Measurements from ENCODE around the gene RBBP5. TPM values are rescaled to one million over a fixed set of nuclear protein-coding genes. Genes with fewer than 3 reads are reported as not detected.

The RBBP5 gene
- total RNA-seq, 1 donor from 2014 or later = 11.4 TPM

- H3K27me3 Mint-ChIP-seq (ENCODE audit: unreplicated experiment) = peaks cover 9% of the 10 kb centered on the region
- H3K9me3 Mint-ChIP-seq (ENCODE audit: unreplicated experiment) = no peaks in the 10 kb centered on the region
- no peak overlapping the region for H3K27ac Mint-ChIP-seq (ENCODE audit: unreplicated experiment)
- H3K4me1 Mint-ChIP-seq (ENCODE audit: unreplicated experiment) = no peaks in the 10 kb centered on the region
- TF ChIP-seq CTCF (IDR thresholded peaks at IDR 0.05; ENCODE audit: unreplicated experiment) = no peak
- no peak overlapping the region for H3K4me3 Mint-ChIP-seq (ENCODE audit: unreplicated experiment)
- no peak for DNase-seq (ENCODE audit: low spot score)
- H3K36me3 Mint-ChIP-seq (ENCODE audit: low read depth, unreplicated experiment) = no peaks in the 10 kb centered on the region
Measured at GRCh38 chr1:205073511-205073910, 48.3 kb downstream of the RBBP5 start.

GRCh38 chr1:205072881-205073280, 48.9 kb downstream of the RBBP5 start:
- Mint-ChIP-seq H3K4me3 (ENCODE audit: unreplicated experiment) (no peak overlapping the region), H3K4me1 (ENCODE audit: unreplicated experiment) (no peaks in the 10 kb centered on the region), H3K9me3 (ENCODE audit: unreplicated experiment) (no peaks in the 10 kb centered on the region), H3K27me3 (ENCODE audit: unreplicated experiment) (peaks cover 9% of the 10 kb centered on the region), H3K27ac (ENCODE audit: unreplicated experiment) (no peak overlapping the region), H3K36me3 (ENCODE audit: low read depth, unreplicated experiment) (no peaks in the 10 kb centered on the region)
- no peak for DNase-seq (ENCODE audit: low spot score)
- no peak for TF ChIP-seq CTCF (IDR thresholded peaks at IDR 0.05; ENCODE audit: unreplicated experiment)

GRCh38 chr1:205072286-205072685, 49.5 kb downstream of the RBBP5 start:
- Mint-ChIP-seq H3K9me3 (ENCODE audit: unreplicated experiment) (no peaks in the 10 kb centered on the region), H3K27ac (ENCODE audit: unreplicated experiment) (no peak overlapping the region), H3K4me3 (ENCODE audit: unreplicated experiment) (no peak overlapping the region), H3K36me3 (ENCODE audit: low read depth, unreplicated experiment) (no peaks in the 10 kb centered on the region), H3K27me3 (ENCODE audit: unreplicated experiment) (peaks cover 9% of the 10 kb centered on the region), H3K4me1 (ENCODE audit: unreplicated experiment) (no peaks in the 10 kb centered on the region)
- no peak for TF ChIP-seq CTCF (IDR thresholded peaks at IDR 0.05; ENCODE audit: unreplicated experiment)
- DNase-seq (ENCODE audit: low spot score) = no peak

- DNase-seq (ENCODE audit: low spot score) = no peak
- Mint-ChIP-seq H3K4me3 (ENCODE audit: unreplicated experiment) (no peak overlapping the region), H3K27ac (ENCODE audit: unreplicated experiment) (no peak overlapping the region), H3K27me3 (ENCODE audit: unreplicated experiment) (peaks cover 9% of the 10 kb centered on the region), H3K36me3 (ENCODE audit: low read depth, unreplicated experiment) (no peaks in the 10 kb centered on the region), H3K9me3 (ENCODE audit: unreplicated experiment) (no peaks in the 10 kb centered on the region), H3K4me1 (ENCODE audit: unreplicated experiment) (no peaks in the 10 kb centered on the region)
- TF ChIP-seq CTCF (IDR thresholded peaks at IDR 0.05; ENCODE audit: unreplicated experiment) = no peak
Measured at GRCh38 chr1:205071801-205072200, 50.0 kb downstream of the RBBP5 start.

- no peaks in the 10 kb centered on the region for H3K4me1 Mint-ChIP-seq (ENCODE audit: unreplicated experiment)
- H3K4me3 Mint-ChIP-seq (ENCODE audit: unreplicated experiment) = no peak overlapping the region
- H3K9me3 Mint-ChIP-seq (ENCODE audit: unreplicated experiment) = no peaks in the 10 kb centered on the region
- H3K36me3 Mint-ChIP-seq (ENCODE audit: low read depth, unreplicated experiment) = no peaks in the 10 kb centered on the region
- no peak overlapping the region for H3K27ac Mint-ChIP-seq (ENCODE audit: unreplicated experiment)
- peaks cover 11% of the 10 kb centered on the region for H3K27me3 Mint-ChIP-seq (ENCODE audit: unreplicated experiment)
- no peak for TF ChIP-seq CTCF (IDR thresholded peaks at IDR 0.05; ENCODE audit: unreplicated experiment)
- DNase-seq (ENCODE audit: low spot score) = no peak
Measured at GRCh38 chr1:205071028-205071409, 50.8 kb downstream of the RBBP5 start.

All from endothelial cell (in vitro differentiated cells).